ENCODE data around the gene KRTAP10-10.

DNA sequence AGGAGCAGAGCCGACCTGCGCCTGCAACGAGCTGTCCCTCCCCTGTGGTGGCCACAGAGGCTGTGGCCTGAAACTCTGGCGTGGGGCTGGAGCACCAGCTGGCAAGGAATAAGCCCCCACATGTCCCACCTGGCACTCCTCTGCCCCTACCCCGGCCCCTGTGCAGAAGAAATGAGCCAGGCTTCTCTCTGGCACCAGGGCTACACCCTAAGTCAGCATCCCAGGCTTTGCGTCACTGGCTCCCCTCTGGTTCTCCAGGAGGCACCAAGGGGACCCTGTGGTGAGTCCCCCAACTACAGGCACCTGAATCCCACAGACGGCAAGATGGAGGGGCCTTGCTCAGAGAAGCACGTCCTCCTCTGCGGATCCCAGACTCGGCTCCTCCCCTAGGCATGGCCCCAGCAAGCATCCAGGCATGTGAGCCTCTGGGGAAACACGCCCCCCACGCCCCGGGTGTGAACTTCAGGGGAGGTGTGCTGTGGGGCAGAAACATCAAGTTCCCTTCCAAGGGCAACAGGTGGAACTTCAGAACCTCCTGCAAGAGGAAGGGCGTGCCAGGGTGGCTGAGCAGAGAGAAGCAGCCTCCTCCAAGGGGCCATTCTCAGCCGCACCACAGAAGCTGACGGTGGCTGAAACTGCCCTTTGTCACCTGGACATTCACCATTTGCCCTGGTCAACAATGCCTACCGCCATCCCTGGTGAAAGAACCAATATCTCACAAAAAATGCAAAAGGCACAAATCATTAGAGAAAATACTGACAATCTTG lies 33.9 kb upstream of the KRTAP10-10 start:
- TF ChIP-seq POLR2A (IDR thresholded peaks at IDR 0.05; ENCODE audit: low read depth, low read length), result no peak
- no peak for TF ChIP-seq POLR2AphosphoS5 (IDR thresholded peaks at IDR 0.05; ENCODE audit: low read depth, low read length)

Data from GM12892 (cell line).